H1 (cell line): ENCODE data around the gene LHFPL6. TPM values are rescaled to one million over a fixed set of nuclear protein-coding genes. Genes with fewer than 3 reads are reported as not detected.

Experiments
- CTCF ChIA-PET: fragments of 300-600 bp; sonication (Branson Sonifier 250); formaldehyde crosslinking; loops from one replicate; lab custom pipeline; 2021; ENCODE audit not compliant: partially characterized antibody; lab: Charles Lee
- POLR2A ChIA-PET: fragments of 300-600 bp; sonication (Branson Sonifier 250); formaldehyde crosslinking; loops from one replicate; lab custom pipeline; 2021; ENCODE audit warnings: inconsistent platforms; ENCODE audit not compliant: partially characterized antibody; lab: Charles Lee
- DNase-seq, 2 experiments: peaks; one replicate each; pipeline versions ENCODE4 v3.0.0 to v3.0.0-alpha.2; 2010 to 2022; ENCODE audit warnings: low spot score in 2 of 2, low read depth in 1 of 2, mixed read lengths in 1 of 2
- FAIRE-seq: peaks from 2 replicates; lab custom pipeline; 2011; peaks lifted over from hg19 to GRCh38; lab: Jason Lieb, UNC
- H2AFZ ChIP-seq: 2 replicates; pipeline ENCODE4 v1.8.1; 2012; ENCODE audit warnings: low read length, inconsistent platforms
- H2AK5ac ChIP-seq: 2 replicates; pipeline ENCODE4 v1.6.1; 2013; ENCODE audit warnings: low read depth, low read length
- H2BK120ac ChIP-seq: replicated peaks from 2 replicates; pipeline ENCODE3; 2013; ENCODE audit warnings: low read depth, low read length, inconsistent platforms
- H2BK12ac ChIP-seq: 2 replicates; pipeline ENCODE4 v1.6.1; 2013; ENCODE audit warnings: low read depth, low read length
- H2BK15ac ChIP-seq: 2 replicates; pipeline ENCODE4 v1.6.1; 2013; ENCODE audit warnings: low read length
- H2BK20ac ChIP-seq: 2 replicates; pipeline ENCODE4 v1.6.1; 2013; ENCODE audit warnings: low read length
- H2BK5ac ChIP-seq: 2 replicates; pipeline ENCODE4 v1.6.1; 2013; ENCODE audit warnings: low read depth, low read length
- H3K14ac ChIP-seq: 2 replicates; pipeline ENCODE4 v1.6.1; 2013; ENCODE audit warnings: inconsistent platforms; ENCODE audit not compliant: insufficient read length
- H3K18ac ChIP-seq: 2 replicates; pipeline ENCODE4 v1.6.1; 2013; ENCODE audit warnings: low read length; ENCODE audit errors: extremely low read depth
- H3K23ac ChIP-seq: 2 replicates; pipeline ENCODE4 v1.6.1; 2013; ENCODE audit warnings: inconsistent platforms; ENCODE audit not compliant: insufficient read length
- H3K23me2 ChIP-seq: 2 replicates; pipeline ENCODE4 v1.6.1; 2013; ENCODE audit warnings: low read depth, low read length
- H3K27ac ChIP-seq: 2 replicates; pipeline ENCODE4 v1.6.1; 2011; ENCODE audit warnings: low read depth, low read length, inconsistent platforms
- H3K27me3 ChIP-seq, 4 experiments: replicated peaks in 1 of 4; 1 replicate in 1 of 4; 2 replicates in 3 of 4; pipeline versions ENCODE4 v1.6.1 to v1.8.1; 2011 to 2013; ENCODE audit warnings: low read length in 3 of 4, mild to moderate bottlenecking in 3 of 4, inconsistent platforms in 2 of 4, mixed read lengths in 2 of 4, moderate library complexity in 1 of 4; ENCODE audit not compliant: control insufficient read depth in 3 of 4, insufficient read depth in 3 of 4; ENCODE audit errors: extremely low read depth in 1 of 4
- H3K36me3 ChIP-seq, 4 experiments: 2 replicates each; pipeline versions ENCODE4 v1.6.1 to v1.8.1; 2011 to 2013; ENCODE audit warnings: mild to moderate bottlenecking in 4 of 4, low read length in 3 of 4, moderate library complexity in 2 of 4, control low read depth in 1 of 4, inconsistent platforms in 1 of 4; ENCODE audit not compliant: insufficient read depth in 4 of 4, control insufficient read depth in 2 of 4
- H3K4ac ChIP-seq: replicated peaks from 2 replicates; pipeline ENCODE3; 2013; ENCODE audit warnings: low read length, low read depth, mixed read lengths, inconsistent platforms; ENCODE audit not compliant: insufficient read length
- H3K4me1 ChIP-seq, 4 experiments: replicated peaks in 1 of 4; 1 replicate in 1 of 4; 2 replicates in 3 of 4; pipeline versions ENCODE4 v1.6.1 to v1.8.1; 2011 to 2013; ENCODE audit warnings: low read length in 3 of 4, inconsistent platforms in 2 of 4, mixed read lengths in 1 of 4; ENCODE audit not compliant: insufficient read depth in 4 of 4, control insufficient read depth in 3 of 4
- H3K4me2 ChIP-seq, 2 experiments: 2 replicates each; pipeline versions ENCODE4 v1.6.1 to v1.8.1; 2011 to 2013; ENCODE audit warnings: low read depth in 2 of 2, low read length in 2 of 2, control low read depth in 1 of 2, inconsistent platforms in 1 of 2, mild to moderate bottlenecking in 1 of 2; ENCODE audit not compliant: insufficient read depth in 1 of 2
- H3K4me3 ChIP-seq, 4 experiments: fragments of 200-600, 300-600 bp in 1 of 4; sonication (generic), shearing (Covaris generic), sonication (Bioruptor Twin) in 1 of 4; 2 replicates each; pipeline versions ENCODE4 v1.5.1 to v1.8.1; 2011 to 2016; ENCODE audit warnings: low read length in 4 of 4, low read depth in 3 of 4, control low read depth in 2 of 4, inconsistent platforms in 2 of 4, mild to moderate bottlenecking in 2 of 4, mixed read lengths in 1 of 4, moderate library complexity in 1 of 4; ENCODE audit not compliant: insufficient read depth in 2 of 4; ENCODE audit errors: extremely low read depth in 1 of 4
- H3K56ac ChIP-seq: replicated peaks from 2 replicates; pipeline ENCODE3; 2013; ENCODE audit warnings: low read depth, mild to moderate bottlenecking, mixed read lengths, low read length, inconsistent platforms; ENCODE audit not compliant: insufficient read length
- H3K79me1 ChIP-seq: 2 replicates; pipeline ENCODE4 v1.6.1; 2013; ENCODE audit warnings: low read depth, low read length, control low read depth
- H3K79me2 ChIP-seq, 2 experiments: 2 replicates each; pipeline versions ENCODE4 v1.6.1 to v1.8.1; 2012 to 2013; ENCODE audit warnings: low read length in 2 of 2, mild to moderate bottlenecking in 2 of 2, inconsistent platforms in 1 of 2; ENCODE audit not compliant: insufficient read depth in 2 of 2, control insufficient read depth in 1 of 2
- H3K9ac ChIP-seq, 4 experiments: replicated peaks in 1 of 4; 1 replicate in 1 of 4; 2 replicates in 3 of 4; pipeline versions ENCODE4 v1.6.1 to v1.8.1; 2011 to 2013; ENCODE audit warnings: low read depth in 3 of 4, low read length in 3 of 4, control low read depth in 2 of 4, mild to moderate bottlenecking in 2 of 4, moderate library complexity in 2 of 4, inconsistent platforms in 1 of 4; ENCODE audit errors: extremely low read depth in 1 of 4
- H3K9me3 ChIP-seq, 2 experiments: 2 replicates each; pipeline versions ENCODE4 v1.6.1 to v1.8.1; 2012 to 2013; ENCODE audit warnings: mild to moderate bottlenecking in 2 of 2, moderate library complexity in 2 of 2, control low read depth in 1 of 2, inconsistent platforms in 1 of 2, low read depth in 1 of 2, low read length in 1 of 2, mixed read lengths in 1 of 2; ENCODE audit not compliant: insufficient read depth in 2 of 2
- H4K20me1 ChIP-seq, 2 experiments: replicated peaks in 1 of 2; 2 replicates each; pipeline versions ENCODE3 to v1.8.1; 2011 to 2013; ENCODE audit warnings: inconsistent platforms in 2 of 2, low read length in 2 of 2, mild to moderate bottlenecking in 1 of 2; ENCODE audit not compliant: insufficient read depth in 2 of 2, control insufficient read depth in 1 of 2
- H4K5ac ChIP-seq: 2 replicates; pipeline ENCODE4 v1.6.1; 2013; ENCODE audit warnings: low read length, low read depth, mixed read lengths, inconsistent platforms; ENCODE audit not compliant: insufficient read length
- H4K8ac ChIP-seq: 2 replicates; pipeline ENCODE4 v1.8.0; 2013; ENCODE audit warnings: mild to moderate bottlenecking, moderate library complexity, low read length, inconsistent platforms; ENCODE audit not compliant: insufficient read depth; ENCODE audit errors: extremely low read depth
- H4K91ac ChIP-seq: replicated peaks from 2 replicates; pipeline ENCODE3; 2013; ENCODE audit warnings: low read length, mixed read lengths, inconsistent platforms; ENCODE audit not compliant: insufficient read length
- BACH1 ChIP-seq: IDR thresholded peaks from 2 replicates; pipeline ENCODE4 v1.6.1; 2012; ENCODE audit warnings: low read length, improper control_type of control experiment
- CTCF ChIP-seq, 3 experiments: IDR thresholded peaks; 1 replicate in 2 of 3; 2 replicates in 1 of 3; pipeline versions ENCODE4 v1.5.1 to v1.6.1; 2011; ENCODE audit warnings: low read length in 3 of 3, mild to moderate bottlenecking in 3 of 3, inconsistent platforms in 2 of 3, low read depth in 1 of 3, moderate library complexity in 1 of 3; ENCODE audit not compliant: insufficient read depth in 1 of 3; ENCODE audit errors: control extremely low read depth in 1 of 3
- EGR1 ChIP-seq: IDR thresholded peaks from 2 replicates; pipeline ENCODE4 v1.6.1; 2011; ENCODE audit warnings: low read depth, low read length, borderline replicate concordance
- GTF2F1 ChIP-seq: IDR thresholded peaks from 2 replicates; pipeline ENCODE4 v1.6.1; 2012; ENCODE audit warnings: low read depth, low read length, improper control_type of control experiment, borderline replicate concordance
- POU5F1 ChIP-seq: IDR thresholded peaks from 2 replicates; pipeline ENCODE4 v1.6.1; 2011; ENCODE audit warnings: low read depth, mild to moderate bottlenecking, low read length, moderate library complexity
- WGBS, 2 experiments: shearing (Covaris generic) in 1 of 2; methylation state at CpG; one replicate each; pipeline versions ENCODE4 v1.1.6 to v1.1.7; 2013 to 2015; ENCODE audit warnings: low lambda C conversion rate in 2 of 2, mixed read lengths in 2 of 2, inconsistent platforms in 1 of 2, low coverage in 1 of 2, missing lambda C conversion rate in 1 of 2; ENCODE audit not compliant: insufficient replicate concordance in 2 of 2, insufficient coverage in 1 of 2, insufficient read length in 1 of 2; ENCODE audit errors: extremely low coverage in 1 of 2, missing lambda C conversion rate in 1 of 2; 5-methylcytosine and 5-hydroxymethylcytosine counted together
- polyA plus RNA-seq, 7 experiments: library from polyadenylated mRNA; depleted of rRNA in 3 of 7; stranded (reverse) in 5 of 7; unstranded in 2 of 7; fragments of >200 nt in 5 of 7; fragments of 200-250 nt in 2 of 7; gene quantifications; 1 replicate in 5 of 7; 2 replicates in 1 of 7; 4 replicates in 1 of 7; pipeline versions ENCODE4 v1.2.1 to v1.2.3, GENCODE V29; 2011 to 2013; ENCODE audit warnings: missing spikeins in 2 of 7, mixed read lengths in 2 of 7
- total RNA-seq: library from RNA; stranded (reverse); fragmentation: NEBNext Ultra II Directional; extraction: Animal tissue kit (Norgen Biotek cat#: 25700); gene quantifications from 2 replicates; pipeline ENCODE4 v1.2.1, GENCODE V29; 2021

LHFPL6 gene
- total and polyA plus RNA-seq, 2 of the 8 experiments (the other 6 are each of a cell fraction or from before 2014, with no cell fraction given): 7.6 to 17.0 TPM

GRCh38 chr13:39381456-39381855 lies 221.5 kb downstream of the LHFPL6 start:
- Histone ChIP-seq H4K20me1 (peaks cover 2 to 6% of the 10 kb centered on the region in 2 experiments), H2AFZ (no peak overlapping the region), H3K4me3 (no peak overlapping the region), H2BK20ac (no peak overlapping the region), H3K18ac (no peak overlapping the region), H3K4me1 (peaks cover 0 to 4% (median 3%) of the 10 kb centered on the region in 4 experiments; a peak in 5 of 7 replicates), H2BK15ac (no peak overlapping the region), H4K91ac (no peak overlapping the region), H4K5ac (no peak overlapping the region), H3K9ac (no peak overlapping the region), H3K9me3 (peaks cover 0 to 10% of the 10 kb centered on the region in 2 experiments; a peak in 2 of 4 replicates), H2BK5ac (no peak overlapping the region), H3K79me1 (no peaks in the 10 kb centered on the region), H3K36me3 (0 out of 8 replicates have a peak, but pooled peaks cover 0 to 4% (median 0%) of the 10 kb centered on the region in 4 experiments), H2AK5ac (no peak overlapping the region), H3K14ac (no peak overlapping the region), H3K27me3 (peaks cover 41 to 63% (median 54%) of the 10 kb centered on the region in 4 experiments), H3K4me2 (no peak overlapping the region), H3K23ac (no peak overlapping the region), H3K23me2 (no peaks in the 10 kb centered on the region), H3K4ac (no peak overlapping the region), H2BK120ac (no peak overlapping the region), H3K56ac (no peak overlapping the region), H3K79me2 (no peaks in the 10 kb centered on the region), H4K8ac (no peak overlapping the region), H3K27ac (no peak overlapping the region), H2BK12ac (no peak overlapping the region)
- CTCF ChIA-PET: interaction anchor here (2.7 kb wide), 1 partner anchor 231 kb away, joined by 11 read pairs; no protein-coding TSS in a partner anchor
- WGBS, 2 experiments: 89 to 100% methylated on average over 1 to 2 of the region's 2 CpGs
- TF ChIP-seq CTCF (IDR thresholded peaks at IDR 0.05; ENCODE audit: control extremely low read depth in 1 of 3, insufficient read depth in 1 of 3, low read depth in 1 of 3, low read length in 3 of 3): no peak
- no peak for TF ChIP-seq BACH1
- no peak for TF ChIP-seq POU5F1
- no peak for TF ChIP-seq GTF2F1
- TF ChIP-seq EGR1: no peak
- FAIRE-seq (no peak), DNase-seq (no peak)
- POLR2A ChIA-PET: no interaction called here
